ENCODE results near the gene LAMB3.

GRCh38 chr1:209614906-209615305, 37.3 kb downstream of the LAMB3 start:
- TF ChIP-seq CTCF (IDR thresholded peaks at IDR 0.05; ENCODE audit: insufficient read depth, low read depth, low read length) (no peak), EZH2 (IDR thresholded peaks at IDR 0.05; ENCODE audit: insufficient read depth, low read length) (no peak)

All from astrocyte (in vitro differentiated cells and primary cell).